ENCODE data around the gene SOX4. TPM values are rescaled to one million over a fixed set of nuclear protein-coding genes. Genes with fewer than 3 reads are reported as not detected.
"Not testable (repeated sequence)": the region's sequence is repeated elsewhere in the genome, so short reads cannot be mapped to it uniquely, and the experiment has no call there.

Gene SOX4
- total RNA-seq, result 10 to 100 TPM; 10.9 to 16.7 (median 15.8) TPM

DNA sequence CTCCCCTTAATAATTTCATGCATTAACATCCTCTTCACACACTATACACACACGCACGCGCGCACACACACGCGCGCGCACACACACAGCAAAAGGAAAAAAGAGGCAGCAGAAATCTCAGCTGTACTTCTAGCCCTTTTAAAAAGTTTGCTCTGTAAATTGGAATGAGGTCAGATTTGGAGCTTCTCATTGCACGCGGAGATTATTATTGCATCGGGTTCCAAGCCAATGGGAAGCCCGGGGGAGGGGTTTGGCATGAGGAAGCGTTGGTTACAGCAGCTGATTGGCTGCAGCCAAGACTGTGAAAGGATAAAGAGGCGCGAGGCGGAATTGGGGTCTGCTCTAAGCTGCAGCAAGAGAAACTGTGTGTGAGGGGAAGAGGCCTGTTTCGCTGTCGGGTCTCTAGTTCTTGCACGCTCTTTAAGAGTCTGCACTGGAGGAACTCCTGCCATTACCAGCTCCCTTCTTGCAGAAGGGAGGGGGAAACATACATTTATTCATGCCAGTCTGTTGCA lies at the start of gene SOX4:
Gene SOX4 (plus strand): TSS at position 340 of the 515 bp plus-strand sequence. CDS start 784 bp downstream, outside the sequence.
- no peaks in the 10 kb centered on the region for H3K36me3 ChIP-seq
- H3K9me3 ChIP-seq, result no peaks in the 10 kb centered on the region
- H3K27me3 ChIP-seq, result no peaks in the 10 kb centered on the region
- H3K4me1 ChIP-seq, result peaks cover 24% of the 10 kb centered on the region
- peak within 1 kb of the TSS; percentile 93 for H3K27ac ChIP-seq
- peak within 1 kb of the TSS; percentile 67 for H3K4me3 ChIP-seq
- WGBS, result under 1% methylated on average over 19 of the region's 19 CpGs
- DNase-seq (ENCODE audit: low spot score in 2 of 2), result peak; percentile 96
- TF ChIP-seq POLR2A (IDR thresholded peaks at IDR 0.05) (peak; percentile 35 to 75), POLR2AphosphoS5 (IDR thresholded peaks at IDR 0.05) (peak in 2 of 3 donors; percentile 23 to 58)
- TF ChIP-seq, protein P1, sequence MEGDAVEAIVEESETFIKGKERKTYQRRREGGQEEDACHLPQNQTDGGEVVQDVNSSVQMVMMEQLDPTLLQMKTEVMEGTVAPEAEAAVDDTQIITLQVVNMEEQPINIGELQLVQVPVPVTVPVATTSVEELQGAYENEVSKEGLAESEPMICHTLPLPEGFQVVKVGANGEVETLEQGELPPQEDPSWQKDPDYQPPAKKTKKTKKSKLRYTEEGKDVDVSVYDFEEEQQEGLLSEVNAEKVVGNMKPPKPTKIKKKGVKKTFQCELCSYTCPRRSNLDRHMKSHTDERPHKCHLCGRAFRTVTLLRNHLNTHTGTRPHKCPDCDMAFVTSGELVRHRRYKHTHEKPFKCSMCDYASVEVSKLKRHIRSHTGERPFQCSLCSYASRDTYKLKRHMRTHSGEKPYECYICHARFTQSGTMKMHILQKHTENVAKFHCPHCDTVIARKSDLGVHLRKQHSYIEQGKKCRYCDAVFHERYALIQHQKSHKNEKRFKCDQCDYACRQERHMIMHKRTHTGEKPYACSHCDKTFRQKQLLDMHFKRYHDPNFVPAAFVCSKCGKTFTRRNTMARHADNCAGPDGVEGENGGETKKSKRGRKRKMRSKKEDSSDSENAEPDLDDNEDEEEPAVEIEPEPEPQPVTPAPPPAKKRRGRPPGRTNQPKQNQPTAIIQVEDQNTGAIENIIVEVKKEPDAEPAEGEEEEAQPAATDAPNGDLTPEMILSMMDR (IDR thresholded peaks at IDR 0.05), result no peak

DNA sequence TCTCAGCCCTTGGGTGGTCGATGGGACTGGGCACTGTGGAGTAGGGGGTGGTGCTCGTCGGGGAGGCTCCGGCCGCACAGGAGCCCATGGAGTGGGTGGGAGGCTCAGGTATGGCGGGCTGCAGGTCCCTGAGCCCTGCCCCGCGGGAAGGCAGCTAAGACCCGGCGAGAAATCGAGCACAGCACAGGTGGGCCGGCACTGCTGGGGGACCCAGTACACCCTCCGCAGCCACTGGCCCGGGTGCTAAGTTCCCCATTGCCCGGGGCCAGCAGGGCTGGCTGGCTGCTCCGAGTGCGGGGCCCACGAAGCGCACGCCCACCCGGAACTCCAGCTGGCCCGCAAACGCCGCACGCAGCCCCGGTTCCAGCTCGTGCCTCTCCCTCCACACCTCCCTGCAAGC lies 41.3 kb upstream of the SOX4 start:
- WGBS, result 88% methylated on average over 3 of the region's 27 CpGs
- H3K4me1 ChIP-seq, H3K27me3 ChIP-seq: not testable (repeated sequence)

DNA sequence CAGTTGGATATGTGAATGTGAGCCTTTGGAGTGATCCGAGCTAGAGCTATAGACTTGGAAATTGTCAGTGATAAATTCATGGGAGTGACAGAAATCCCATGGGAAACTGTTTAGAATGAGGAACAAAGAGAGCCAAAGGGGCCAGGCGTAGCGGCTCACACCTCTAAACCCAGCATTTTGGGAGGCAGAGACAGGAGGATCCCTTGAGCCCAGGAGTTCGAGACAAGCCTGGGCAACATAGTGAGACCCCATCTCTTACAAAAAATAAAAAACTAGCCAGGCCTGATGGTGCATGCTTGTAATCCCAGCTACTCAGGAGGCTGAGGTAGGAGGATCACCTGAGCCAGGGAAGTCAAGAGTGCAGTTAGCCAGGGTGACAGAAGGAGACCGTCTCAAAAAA lies 39.3 kb upstream of the SOX4 start:
- WGBS, result 89% methylated on average over 5 of the region's 5 CpGs
- no peaks in the 10 kb centered on the region for H3K36me3 ChIP-seq
- no peak for TF ChIP-seq EP300 (IDR thresholded peaks at IDR 0.05)
- no peak for TF ChIP-seq POLR2A (IDR thresholded peaks at IDR 0.05)
- TF ChIP-seq, protein P1 (IDR thresholded peaks at IDR 0.05), result no peak
- no peak for TF ChIP-seq POLR2AphosphoS5 (IDR thresholded peaks at IDR 0.05)
- H3K4me3 ChIP-seq, result no peak overlapping the region
- peaks cover 11% of the 10 kb centered on the region for H3K4me1 ChIP-seq
- no peaks in the 10 kb centered on the region for H3K27me3 ChIP-seq
- no peak overlapping the region for H3K27ac ChIP-seq
- no peaks in the 10 kb centered on the region for H3K9me3 ChIP-seq
- no peak for DNase-seq (ENCODE audit: low spot score in 2 of 2)

More for the DNA sequence above, 41.3 kb upstream of the SOX4 start:
- not testable (repeated sequence) for H3K4me3 ChIP-seq; H3K9me3 ChIP-seq; DNase-seq (ENCODE audit: low spot score in 2 of 2); H3K36me3 ChIP-seq; H3K27ac ChIP-seq

DNA sequence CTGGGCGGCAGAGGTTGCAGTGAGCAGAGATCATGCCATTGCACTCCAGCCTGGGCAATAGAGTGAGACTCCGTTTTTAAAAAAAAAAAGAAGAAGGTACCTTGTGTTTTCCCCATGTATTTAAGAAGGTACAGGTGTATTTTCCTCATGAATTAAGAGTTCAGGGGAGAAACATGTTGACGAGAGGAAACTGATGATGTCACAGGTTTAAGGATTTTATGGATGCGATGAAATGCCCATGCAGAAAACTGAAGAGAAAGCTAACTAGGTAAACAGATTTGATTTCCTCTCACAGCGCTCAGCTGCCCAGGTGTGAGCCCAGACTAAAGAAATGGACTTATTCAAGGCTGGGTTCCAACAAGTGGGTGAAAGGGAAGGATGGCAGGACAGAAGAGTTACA lies 38.4 kb upstream of the SOX4 start:
- WGBS, result 81% methylated on average over 5 of the region's 5 CpGs
- H3K4me3 ChIP-seq, result no peak overlapping the region
- TF ChIP-seq EP300 (IDR thresholded peaks at IDR 0.05), result no peak
- TF ChIP-seq, protein P1 (IDR thresholded peaks at IDR 0.05), result no peak
- no peak for TF ChIP-seq POLR2A (IDR thresholded peaks at IDR 0.05)
- TF ChIP-seq POLR2AphosphoS5 (IDR thresholded peaks at IDR 0.05), result no peak
- no peaks in the 10 kb centered on the region for H3K9me3 ChIP-seq
- DNase-seq (ENCODE audit: low spot score in 2 of 2), result no peak
- H3K27me3 ChIP-seq, result no peaks in the 10 kb centered on the region
- no peaks in the 10 kb centered on the region for H3K36me3 ChIP-seq
- H3K4me1 ChIP-seq, result peaks cover 11% of the 10 kb centered on the region
- H3K27ac ChIP-seq, result no peak overlapping the region

DNA sequence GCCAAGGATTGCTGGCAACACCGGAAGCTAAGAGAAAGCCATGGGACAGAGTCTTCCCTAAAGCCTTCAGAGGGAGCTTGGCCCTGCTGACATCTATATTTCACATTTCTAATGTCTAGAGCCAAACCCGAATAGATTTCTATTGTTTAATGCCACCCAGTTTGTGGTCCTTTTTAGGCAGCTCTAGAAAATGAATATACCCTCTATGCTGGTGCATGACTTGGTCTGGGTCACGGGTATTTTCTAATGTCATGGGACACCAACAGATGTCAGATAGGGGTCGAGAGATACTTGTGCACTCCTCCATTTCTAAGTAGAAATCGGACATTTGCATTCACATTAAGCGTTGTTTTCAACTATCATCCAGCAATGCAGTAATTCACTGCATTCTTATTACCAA lies 37.0 kb upstream of the SOX4 start:
- Histone ChIP-seq H3K4me3 (no peak overlapping the region), H3K27ac (peak overlapping the region; percentile 37), H3K27me3 (no peaks in the 10 kb centered on the region), H3K4me1 (peaks cover 11% of the 10 kb centered on the region), H3K36me3 (no peaks in the 10 kb centered on the region), H3K9me3 (no peaks in the 10 kb centered on the region)
- WGBS, result 72% methylated on average over 6 of the region's 6 CpGs
- TF ChIP-seq, protein P1 (IDR thresholded peaks at IDR 0.05), result no peak
- TF ChIP-seq EP300 (IDR thresholded peaks at IDR 0.05) (no peak), POLR2A (IDR thresholded peaks at IDR 0.05) (no peak), POLR2AphosphoS5 (IDR thresholded peaks at IDR 0.05) (no peak)
- no peak for DNase-seq (ENCODE audit: low spot score in 2 of 2)
